ENCODE data around the gene SLC25A30.

GRCh38 chr13:45372189-45373161 is 45.7 kb downstream of the SLC25A30 start:
- TF ChIP-seq EZH2phosphoT487 (IDR thresholded peaks at IDR 0.05; ENCODE audit: insufficient read depth, low read depth) = no peak
- no peak for TF ChIP-seq EZH2 (IDR thresholded peaks at IDR 0.05; ENCODE audit: insufficient read depth, poor library complexity, severe bottlenecking)

Data from GM23248 (cell line).